ENCODE results near the gene FABP6.

- TF ChIP-seq, protein P1, sequence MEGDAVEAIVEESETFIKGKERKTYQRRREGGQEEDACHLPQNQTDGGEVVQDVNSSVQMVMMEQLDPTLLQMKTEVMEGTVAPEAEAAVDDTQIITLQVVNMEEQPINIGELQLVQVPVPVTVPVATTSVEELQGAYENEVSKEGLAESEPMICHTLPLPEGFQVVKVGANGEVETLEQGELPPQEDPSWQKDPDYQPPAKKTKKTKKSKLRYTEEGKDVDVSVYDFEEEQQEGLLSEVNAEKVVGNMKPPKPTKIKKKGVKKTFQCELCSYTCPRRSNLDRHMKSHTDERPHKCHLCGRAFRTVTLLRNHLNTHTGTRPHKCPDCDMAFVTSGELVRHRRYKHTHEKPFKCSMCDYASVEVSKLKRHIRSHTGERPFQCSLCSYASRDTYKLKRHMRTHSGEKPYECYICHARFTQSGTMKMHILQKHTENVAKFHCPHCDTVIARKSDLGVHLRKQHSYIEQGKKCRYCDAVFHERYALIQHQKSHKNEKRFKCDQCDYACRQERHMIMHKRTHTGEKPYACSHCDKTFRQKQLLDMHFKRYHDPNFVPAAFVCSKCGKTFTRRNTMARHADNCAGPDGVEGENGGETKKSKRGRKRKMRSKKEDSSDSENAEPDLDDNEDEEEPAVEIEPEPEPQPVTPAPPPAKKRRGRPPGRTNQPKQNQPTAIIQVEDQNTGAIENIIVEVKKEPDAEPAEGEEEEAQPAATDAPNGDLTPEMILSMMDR (IDR thresholded peaks at IDR 0.05): no peak
- TF ChIP-seq POLR2AphosphoS5 (IDR thresholded peaks at IDR 0.05) (no peak), POLR2A (IDR thresholded peaks at IDR 0.05) (no peak)
These were observed 31.8 kb upstream of the FABP6 start for GRCh38 chr5:160197341-160198144.
